CD4-positive, alpha-beta T cell (primary cell): ENCODE measurements around the gene SLC13A3. TPM values are rescaled to one million over a fixed set of nuclear protein-coding genes. Genes with fewer than 3 reads are reported as not detected.

ENCODE experiments used
- ATAC-seq: fragments of 200-7000 bp; cut with Tn5 transposase; one replicate; pipeline ENCODE4 v1.10.0; 2022; ENCODE audit warnings: mild to moderate bottlenecking; ENCODE audit not compliant: poor library complexity
- CTCF ChIA-PET: fragments of 350-600 bp; sonication (Branson Sonifier 250); formaldehyde crosslinking; loops from one replicate; lab custom pipeline; 2021; ENCODE audit warnings: antibody characterized with exemption, inconsistent platforms; lab: Charles Lee
- POLR2A ChIA-PET: fragments of 350-600 bp; sonication (Branson Sonifier 250); formaldehyde crosslinking; loops from one replicate; lab custom pipeline; 2021; ENCODE audit warnings: antibody characterized with exemption, inconsistent platforms; lab: Charles Lee
- DNase-seq, 14 experiments: peaks; one replicate each; pipeline ENCODE4 v3.0.0-alpha.2; 2013 to 2020; ENCODE audit warnings: mixed read lengths in 2 of 14
- H3K27ac ChIP-seq, 2 donors: one replicate each; pipeline versions ENCODE4 v1.5.1 to v1.7.0; 2013; ENCODE audit warnings: low read length in 2 of 2, low read depth in 1 of 2, mild to moderate bottlenecking in 1 of 2
- H3K27me3 ChIP-seq, 2 experiments: 1 replicate in 1 of 2; 2 replicates in 1 of 2; pipeline versions ENCODE4 v1.6.1 to v1.7.0; 2013; ENCODE audit warnings: low read length in 2 of 2, control low read depth in 1 of 2, mild to moderate bottlenecking in 1 of 2, moderate library complexity in 1 of 2; ENCODE audit not compliant: insufficient read depth in 2 of 2, control insufficient read depth in 1 of 2
- H3K36me3 ChIP-seq: one replicate; pipeline ENCODE4 v1.6.1; 2013; ENCODE audit warnings: low read length, control low read depth; ENCODE audit not compliant: insufficient read depth
- H3K4me1 ChIP-seq: one replicate; pipeline ENCODE4 v1.6.1; 2013; ENCODE audit warnings: low read length, control low read depth; ENCODE audit not compliant: insufficient read depth
- H3K4me3 ChIP-seq: one replicate; pipeline ENCODE4 v1.5.1; 2013; ENCODE audit warnings: mild to moderate bottlenecking, low read length, moderate library complexity
- H3K9me3 ChIP-seq, 2 experiments: 1 replicate in 1 of 2; 2 replicates in 1 of 2; pipeline versions ENCODE4 v1.6.1 to v1.7.0; 2013; ENCODE audit warnings: low read length in 2 of 2, mild to moderate bottlenecking in 2 of 2, control low read depth in 1 of 2, moderate library complexity in 1 of 2; ENCODE audit not compliant: control insufficient read depth in 1 of 2, insufficient read depth in 1 of 2
- H3K27ac Mint-ChIP-seq: one replicate; pipeline ENCODE4 v1.8.0; 2020; ENCODE audit warnings: mixed read lengths
- H3K27me3 Mint-ChIP-seq: one replicate; pipeline ENCODE4 v1.8.0; 2021; ENCODE audit warnings: mixed read lengths
- H3K36me3 Mint-ChIP-seq: one replicate; pipeline ENCODE4 v1.8.0; 2021; ENCODE audit warnings: low read depth, mixed read lengths
- H3K4me1 Mint-ChIP-seq: one replicate; pipeline ENCODE4 v1.8.0; 2021; ENCODE audit warnings: low read depth, mixed read lengths
- H3K4me3 Mint-ChIP-seq: one replicate; pipeline ENCODE4 v1.8.0; 2020; ENCODE audit warnings: mild to moderate bottlenecking, mixed read lengths
- H3K9me3 Mint-ChIP-seq: one replicate; pipeline ENCODE4 v1.8.0; 2020; ENCODE audit warnings: mixed read lengths
- CTCF ChIP-seq: fragments of 200-600 bp; IDR thresholded peaks from one replicate; pipeline ENCODE4 v1.8.0; 2022; ENCODE audit warnings: antibody characterized with exemption, mild to moderate bottlenecking
- intact Hi-C, 2 experiments: fragments of 100-400 bp; cut with DNase I in 1 of 2; cut with micrococcal nuclease in 1 of 2; formaldehyde crosslinking; loops; one replicate each; pipeline versions ENCODE4 v1.15.1 to v1.9.0; 2023 to 2025; cut with DNase I, micrococcal nuclease
- total RNA-seq, 174 experiments: library from RNA in 2 of 174; stranded (reverse) in 2 of 174; gene quantifications; one replicate each; pipeline ENCODE4 v1.2.3 and lab custom pipeline; 2021 to 2026

Gene SLC13A3
- total RNA-seq, 2 experiments from 2014 or later = 0.28 TPM; not detected in 1

DNA sequence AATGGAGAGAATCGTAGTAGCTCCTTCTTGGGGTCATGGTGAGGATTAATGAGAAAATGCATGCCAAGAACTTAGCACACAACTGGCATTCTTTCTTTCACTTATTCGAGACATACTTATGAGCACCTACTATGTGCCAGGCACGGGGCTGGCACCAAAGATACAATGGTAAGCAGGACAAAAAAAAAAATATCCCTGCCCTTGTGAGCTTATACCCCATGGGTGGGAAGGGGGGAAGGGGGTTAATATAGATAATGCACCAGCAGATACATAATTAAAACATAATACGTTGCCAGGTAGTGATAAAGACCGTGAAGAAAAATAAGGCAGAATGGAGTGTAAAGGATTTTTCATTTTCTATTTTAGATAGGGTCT, 8.3 kb downstream of the SLC13A3 start:
- Histone ChIP-seq H3K4me3 (no peak overlapping the region), H3K27ac (no peak overlapping the region), H3K9me3 (no peaks in the 10 kb centered on the region), H3K27me3 (peaks cover 0 to 7% of the 10 kb centered on the region in 2 experiments), H3K4me1 (no peaks in the 10 kb centered on the region), H3K36me3 (no peaks in the 10 kb centered on the region)
- no peak for ATAC-seq
- no peak for TF ChIP-seq CTCF
- DNase-seq = no peak
- no peaks in the 10 kb centered on the region for H3K9me3 Mint-ChIP-seq
- ChIA-PET POLR2A (no interaction called here), CTCF (no interaction called here)
- no peak overlapping the region for H3K27ac Mint-ChIP-seq
- H3K36me3 Mint-ChIP-seq = no peaks in the 10 kb centered on the region
- H3K27me3 Mint-ChIP-seq = peaks cover 31% of the 10 kb centered on the region
- H3K4me1 Mint-ChIP-seq = no peaks in the 10 kb centered on the region
- H3K4me3 Mint-ChIP-seq = no peak overlapping the region
- intact Hi-C loops = no loop called here

GRCh38 chr20:46642265-46642968, 8.8 kb downstream of the SLC13A3 start:
- Histone ChIP-seq H3K4me1 (no peaks in the 10 kb centered on the region), H3K27ac (no peak overlapping the region), H3K9me3 (no peaks in the 10 kb centered on the region), H3K27me3 (peaks cover 0 to 7% of the 10 kb centered on the region in 2 experiments), H3K4me3 (no peak overlapping the region), H3K36me3 (no peaks in the 10 kb centered on the region)
- Mint-ChIP-seq H3K9me3 (no peaks in the 10 kb centered on the region), H3K36me3 (no peaks in the 10 kb centered on the region), H3K4me1 (no peaks in the 10 kb centered on the region), H3K4me3 (no peak overlapping the region), H3K27ac (no peak overlapping the region), H3K27me3 (peaks cover 31% of the 10 kb centered on the region)
- no peak for ATAC-seq
- ChIA-PET POLR2A (no interaction called here), CTCF (no interaction called here)
- DNase-seq = no peak
- intact Hi-C loops = no loop called here
- no peak for TF ChIP-seq CTCF

DNA sequence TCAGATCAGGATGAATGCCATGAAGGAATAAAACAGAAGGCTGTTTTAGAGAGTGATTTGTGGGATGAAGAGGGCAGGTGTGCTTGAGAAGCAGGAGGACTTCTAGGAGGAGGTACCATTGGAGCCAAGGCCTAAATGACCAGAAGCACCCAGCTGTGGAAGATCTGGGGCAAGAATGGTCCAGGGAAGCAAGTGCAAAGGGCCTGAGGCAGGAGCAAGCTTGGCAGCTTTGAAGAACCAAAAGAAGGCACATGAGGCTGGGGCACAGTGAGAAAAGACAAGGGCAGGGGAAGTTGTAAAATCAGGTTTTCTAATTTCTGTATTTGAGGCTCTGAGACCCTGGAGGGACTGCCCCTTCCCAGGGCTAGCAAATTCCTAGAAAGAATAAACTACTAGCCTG, 9.8 kb downstream of the SLC13A3 start:
- H3K9me3 ChIP-seq = no peaks in the 10 kb centered on the region
- no peak for TF ChIP-seq CTCF
- H3K9me3 Mint-ChIP-seq = no peaks in the 10 kb centered on the region
- no peak overlapping the region for H3K4me3 Mint-ChIP-seq
- peaks cover 0 to 7% of the 10 kb centered on the region in 2 experiments for H3K27me3 ChIP-seq
- ChIA-PET POLR2A (no interaction called here), CTCF (no interaction called here)
- H3K4me1 ChIP-seq = no peaks in the 10 kb centered on the region
- no peaks in the 10 kb centered on the region for H3K4me1 Mint-ChIP-seq
- ATAC-seq (no peak), DNase-seq (no peak)
- no peaks in the 10 kb centered on the region for H3K36me3 Mint-ChIP-seq
- intact Hi-C loops = no loop called here
- H3K27ac ChIP-seq = no peak overlapping the region
- no peak overlapping the region for H3K4me3 ChIP-seq
- no peak overlapping the region for H3K27ac Mint-ChIP-seq
- no peaks in the 10 kb centered on the region for H3K36me3 ChIP-seq
- peaks cover 31% of the 10 kb centered on the region for H3K27me3 Mint-ChIP-seq
